ENCODE measurements around the gene ESPN. TPM values are rescaled to one million over a fixed set of nuclear protein-coding genes. Genes with fewer than 3 reads are reported as not detected.

The ESPN gene
- total RNA-seq, 1 donor from 2014 or later, result 1.7 TPM

- Mint-ChIP-seq H3K4me3 (no peak overlapping the region), H3K27me3 (ENCODE audit: low read depth) (peaks cover 73% of the 10 kb centered on the region), H3K27ac (ENCODE audit: unreplicated experiment) (no peak overlapping the region), H3K9me3 (no peaks in the 10 kb centered on the region), H3K36me3 (ENCODE audit: low read depth) (no peaks in the 10 kb centered on the region), H3K4me1 (peaks cover 3% of the 10 kb centered on the region)
- TF ChIP-seq, protein P1, sequence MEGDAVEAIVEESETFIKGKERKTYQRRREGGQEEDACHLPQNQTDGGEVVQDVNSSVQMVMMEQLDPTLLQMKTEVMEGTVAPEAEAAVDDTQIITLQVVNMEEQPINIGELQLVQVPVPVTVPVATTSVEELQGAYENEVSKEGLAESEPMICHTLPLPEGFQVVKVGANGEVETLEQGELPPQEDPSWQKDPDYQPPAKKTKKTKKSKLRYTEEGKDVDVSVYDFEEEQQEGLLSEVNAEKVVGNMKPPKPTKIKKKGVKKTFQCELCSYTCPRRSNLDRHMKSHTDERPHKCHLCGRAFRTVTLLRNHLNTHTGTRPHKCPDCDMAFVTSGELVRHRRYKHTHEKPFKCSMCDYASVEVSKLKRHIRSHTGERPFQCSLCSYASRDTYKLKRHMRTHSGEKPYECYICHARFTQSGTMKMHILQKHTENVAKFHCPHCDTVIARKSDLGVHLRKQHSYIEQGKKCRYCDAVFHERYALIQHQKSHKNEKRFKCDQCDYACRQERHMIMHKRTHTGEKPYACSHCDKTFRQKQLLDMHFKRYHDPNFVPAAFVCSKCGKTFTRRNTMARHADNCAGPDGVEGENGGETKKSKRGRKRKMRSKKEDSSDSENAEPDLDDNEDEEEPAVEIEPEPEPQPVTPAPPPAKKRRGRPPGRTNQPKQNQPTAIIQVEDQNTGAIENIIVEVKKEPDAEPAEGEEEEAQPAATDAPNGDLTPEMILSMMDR (conservative IDR thresholded peaks at IDR 0.05), result no peak
- no peak for DNase-seq (ENCODE audit: low read depth, low spot score)
These were observed 11.7 kb upstream of the ESPN start for GRCh38 chr1:6412896-6413295.

GRCh38 chr1:6414443-6414844, 10.1 kb upstream of the ESPN start:
- Mint-ChIP-seq H3K27ac (ENCODE audit: unreplicated experiment) (no peak overlapping the region), H3K4me1 (peaks cover 3% of the 10 kb centered on the region), H3K27me3 (ENCODE audit: low read depth) (peaks cover 78% of the 10 kb centered on the region), H3K4me3 (no peak overlapping the region), H3K36me3 (ENCODE audit: low read depth) (no peaks in the 10 kb centered on the region), H3K9me3 (no peaks in the 10 kb centered on the region)
- no peak for DNase-seq (ENCODE audit: low read depth, low spot score)
- TF ChIP-seq, protein P1 (conservative IDR thresholded peaks at IDR 0.05), result peak; percentile 68

DNA sequence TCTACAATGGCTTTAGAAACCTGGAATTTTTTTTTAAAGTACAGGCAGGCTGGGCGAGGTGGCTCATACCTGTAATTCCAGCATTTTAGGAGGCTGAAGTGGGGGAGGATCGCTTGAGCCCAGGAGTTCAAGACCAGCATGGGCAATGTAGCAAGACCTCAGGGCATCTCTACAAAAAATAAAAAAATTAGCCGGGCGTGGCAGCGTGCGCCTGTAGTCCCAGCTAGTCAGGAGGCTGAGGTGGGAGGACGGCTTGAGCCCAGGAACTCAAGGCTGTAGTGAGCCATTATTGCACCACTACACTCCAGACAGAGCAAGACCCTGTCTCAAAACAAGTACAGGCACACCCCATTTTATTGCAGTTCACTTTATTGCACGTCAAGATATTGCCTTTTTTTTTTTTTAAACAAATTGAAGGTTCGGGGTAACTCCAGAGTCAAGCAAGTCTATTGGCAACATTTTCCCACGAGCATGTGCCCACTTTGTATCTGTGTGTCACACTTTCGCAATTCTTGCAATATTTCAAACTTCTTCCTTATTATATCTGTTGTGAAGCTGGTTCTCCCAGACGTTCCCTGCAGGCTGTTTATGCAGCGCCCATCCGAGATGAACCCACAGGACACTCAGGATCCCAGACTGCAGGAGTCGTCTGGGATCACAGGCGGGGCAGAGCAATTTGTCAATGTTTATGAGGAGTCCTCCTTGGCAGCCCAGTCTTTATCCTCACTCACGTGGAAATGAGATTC, 9.5 kb upstream of the ESPN start:
- no peak for DNase-seq (ENCODE audit: low read depth, low spot score)
- no peak overlapping the region for H3K4me3 Mint-ChIP-seq

GRCh38 chr1:6416295-6416656, 8.3 kb upstream of the ESPN start:
- Mint-ChIP-seq H3K4me1 (peaks cover 3% of the 10 kb centered on the region), H3K36me3 (ENCODE audit: low read depth) (no peaks in the 10 kb centered on the region), H3K27ac (ENCODE audit: unreplicated experiment) (no peak overlapping the region), H3K27me3 (ENCODE audit: low read depth) (peaks cover 86% of the 10 kb centered on the region), H3K9me3 (no peaks in the 10 kb centered on the region), H3K4me3 (no peak overlapping the region)
- no peak for DNase-seq (ENCODE audit: low read depth, low spot score)
- TF ChIP-seq, protein P1 (conservative IDR thresholded peaks at IDR 0.05), result no peak

More for the DNA sequence above, 9.5 kb upstream of the ESPN start:
- Mint-ChIP-seq H3K27me3 (ENCODE audit: low read depth) (peaks cover 80% of the 10 kb centered on the region), H3K9me3 (no peaks in the 10 kb centered on the region), H3K4me1 (peaks cover 3% of the 10 kb centered on the region), H3K36me3 (ENCODE audit: low read depth) (no peaks in the 10 kb centered on the region), H3K27ac (ENCODE audit: unreplicated experiment) (no peak overlapping the region)
- TF ChIP-seq, protein P1 (conservative IDR thresholded peaks at IDR 0.05), result no peak

- Mint-ChIP-seq H3K36me3 (ENCODE audit: low read depth) (no peaks in the 10 kb centered on the region), H3K4me3 (no peak overlapping the region), H3K9me3 (no peaks in the 10 kb centered on the region), H3K27me3 (ENCODE audit: low read depth) (peaks cover 88% of the 10 kb centered on the region), H3K27ac (ENCODE audit: unreplicated experiment) (no peak overlapping the region), H3K4me1 (peaks cover 3% of the 10 kb centered on the region)
- TF ChIP-seq, protein P1 (conservative IDR thresholded peaks at IDR 0.05), result no peak
- DNase-seq (ENCODE audit: low read depth, low spot score), result no peak
These were observed 7.7 kb upstream of the ESPN start for GRCh38 chr1:6416906-6417305.
